ENCODE results near the gene C10orf90.

The C10orf90 gene

DNA sequence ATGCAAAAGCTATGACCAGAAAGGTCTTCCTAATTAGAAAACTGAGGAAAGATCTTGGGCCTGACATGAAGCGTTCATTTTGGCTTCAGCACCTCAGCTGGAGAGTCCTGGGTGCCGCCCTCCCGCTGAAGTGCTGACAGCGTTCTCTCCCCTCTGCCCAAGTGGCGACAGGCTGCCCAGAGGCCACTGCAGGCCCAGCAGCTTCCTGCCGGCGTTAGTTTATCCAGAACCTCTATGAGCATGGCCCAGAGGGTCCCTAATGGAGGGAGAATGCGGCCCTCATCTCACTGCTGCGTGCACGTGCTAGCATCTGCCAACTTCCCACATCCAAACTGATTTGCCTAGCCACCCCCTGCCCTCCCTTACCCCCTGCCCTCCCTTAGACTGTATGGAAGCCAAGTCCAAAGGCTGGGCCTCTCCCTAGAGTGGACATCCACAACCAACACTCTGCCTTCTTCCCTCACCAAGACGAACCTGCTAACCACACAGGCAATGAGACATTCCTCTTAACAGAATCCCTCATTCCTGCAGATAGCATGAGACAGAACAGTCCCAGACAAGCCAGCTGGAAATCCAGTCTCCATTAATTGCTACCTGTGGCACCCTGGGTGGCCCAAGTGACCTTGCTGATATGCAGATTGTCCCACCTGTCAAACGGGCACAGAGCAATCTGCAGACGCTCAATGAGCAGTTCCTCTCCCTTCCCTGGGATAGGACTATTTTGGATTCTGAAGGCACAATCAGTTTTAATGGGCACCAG lies 108.4 kb downstream of the C10orf90 start:
- Histone ChIP-seq H3K4me3 (replicated peaks; ENCODE audit: insufficient read depth, low read length) (no peak overlapping the region), H3K27me3 (ENCODE audit: insufficient read depth, poor library complexity, severe bottlenecking) (no peaks in the 10 kb centered on the region), H3K27ac (replicated peaks) (no peak overlapping the region)
- no peak for DNase-seq (ENCODE audit: low read depth in 1 of 2, low spot score in 1 of 2)
- TF ChIP-seq SPI1 (IDR thresholded peaks at IDR 0.05; ENCODE audit: borderline replicate concordance, low read depth), result no peak
- TF ChIP-seq, protein P1, sequence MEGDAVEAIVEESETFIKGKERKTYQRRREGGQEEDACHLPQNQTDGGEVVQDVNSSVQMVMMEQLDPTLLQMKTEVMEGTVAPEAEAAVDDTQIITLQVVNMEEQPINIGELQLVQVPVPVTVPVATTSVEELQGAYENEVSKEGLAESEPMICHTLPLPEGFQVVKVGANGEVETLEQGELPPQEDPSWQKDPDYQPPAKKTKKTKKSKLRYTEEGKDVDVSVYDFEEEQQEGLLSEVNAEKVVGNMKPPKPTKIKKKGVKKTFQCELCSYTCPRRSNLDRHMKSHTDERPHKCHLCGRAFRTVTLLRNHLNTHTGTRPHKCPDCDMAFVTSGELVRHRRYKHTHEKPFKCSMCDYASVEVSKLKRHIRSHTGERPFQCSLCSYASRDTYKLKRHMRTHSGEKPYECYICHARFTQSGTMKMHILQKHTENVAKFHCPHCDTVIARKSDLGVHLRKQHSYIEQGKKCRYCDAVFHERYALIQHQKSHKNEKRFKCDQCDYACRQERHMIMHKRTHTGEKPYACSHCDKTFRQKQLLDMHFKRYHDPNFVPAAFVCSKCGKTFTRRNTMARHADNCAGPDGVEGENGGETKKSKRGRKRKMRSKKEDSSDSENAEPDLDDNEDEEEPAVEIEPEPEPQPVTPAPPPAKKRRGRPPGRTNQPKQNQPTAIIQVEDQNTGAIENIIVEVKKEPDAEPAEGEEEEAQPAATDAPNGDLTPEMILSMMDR (IDR thresholded peaks at IDR 0.05; ENCODE audit: insufficient read depth, low read length), result no peak
- TF ChIP-seq, protein P2, sequence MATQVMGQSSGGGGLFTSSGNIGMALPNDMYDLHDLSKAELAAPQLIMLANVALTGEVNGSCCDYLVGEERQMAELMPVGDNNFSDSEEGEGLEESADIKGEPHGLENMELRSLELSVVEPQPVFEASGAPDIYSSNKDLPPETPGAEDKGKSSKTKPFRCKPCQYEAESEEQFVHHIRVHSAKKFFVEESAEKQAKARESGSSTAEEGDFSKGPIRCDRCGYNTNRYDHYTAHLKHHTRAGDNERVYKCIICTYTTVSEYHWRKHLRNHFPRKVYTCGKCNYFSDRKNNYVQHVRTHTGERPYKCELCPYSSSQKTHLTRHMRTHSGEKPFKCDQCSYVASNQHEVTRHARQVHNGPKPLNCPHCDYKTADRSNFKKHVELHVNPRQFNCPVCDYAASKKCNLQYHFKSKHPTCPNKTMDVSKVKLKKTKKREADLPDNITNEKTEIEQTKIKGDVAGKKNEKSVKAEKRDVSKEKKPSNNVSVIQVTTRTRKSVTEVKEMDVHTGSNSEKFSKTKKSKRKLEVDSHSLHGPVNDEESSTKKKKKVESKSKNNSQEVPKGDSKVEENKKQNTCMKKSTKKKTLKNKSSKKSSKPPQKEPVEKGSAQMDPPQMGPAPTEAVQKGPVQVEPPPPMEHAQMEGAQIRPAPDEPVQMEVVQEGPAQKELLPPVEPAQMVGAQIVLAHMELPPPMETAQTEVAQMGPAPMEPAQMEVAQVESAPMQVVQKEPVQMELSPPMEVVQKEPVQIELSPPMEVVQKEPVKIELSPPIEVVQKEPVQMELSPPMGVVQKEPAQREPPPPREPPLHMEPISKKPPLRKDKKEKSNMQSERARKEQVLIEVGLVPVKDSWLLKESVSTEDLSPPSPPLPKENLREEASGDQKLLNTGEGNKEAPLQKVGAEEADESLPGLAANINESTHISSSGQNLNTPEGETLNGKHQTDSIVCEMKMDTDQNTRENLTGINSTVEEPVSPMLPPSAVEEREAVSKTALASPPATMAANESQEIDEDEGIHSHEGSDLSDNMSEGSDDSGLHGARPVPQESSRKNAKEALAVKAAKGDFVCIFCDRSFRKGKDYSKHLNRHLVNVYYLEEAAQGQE (IDR thresholded peaks at IDR 0.05; ENCODE audit: insufficient replicate concordance, low read depth), result no peak
- no peak for TF ChIP-seq POLR2AphosphoS5 (IDR thresholded peaks at IDR 0.05; ENCODE audit: low read depth)
- TF ChIP-seq GABPA (IDR thresholded peaks at IDR 0.05; ENCODE audit: low read depth), result no peak

- no peaks in the 10 kb centered on the region for H3K27me3 ChIP-seq (ENCODE audit: insufficient read depth, poor library complexity, severe bottlenecking)
- H3K27ac ChIP-seq (replicated peaks), result no peak overlapping the region
- no peak for DNase-seq (ENCODE audit: low read depth in 1 of 2, low spot score in 1 of 2)
- H3K4me3 ChIP-seq (replicated peaks; ENCODE audit: insufficient read depth, low read length), result no peak overlapping the region
- no peak for TF ChIP-seq SPI1 (IDR thresholded peaks at IDR 0.05; ENCODE audit: borderline replicate concordance, low read depth)
- TF ChIP-seq GABPA (IDR thresholded peaks at IDR 0.05; ENCODE audit: low read depth), result no peak
- no peak for TF ChIP-seq POLR2AphosphoS5 (IDR thresholded peaks at IDR 0.05; ENCODE audit: low read depth)
- TF ChIP-seq, protein P1 (IDR thresholded peaks at IDR 0.05; ENCODE audit: insufficient read depth, low read length), result no peak
- TF ChIP-seq, protein P2 (IDR thresholded peaks at IDR 0.05; ENCODE audit: insufficient replicate concordance, low read depth), result no peak
Measured at GRCh38 chr10:126561294-126561920, 109.1 kb downstream of the C10orf90 start.

DNA sequence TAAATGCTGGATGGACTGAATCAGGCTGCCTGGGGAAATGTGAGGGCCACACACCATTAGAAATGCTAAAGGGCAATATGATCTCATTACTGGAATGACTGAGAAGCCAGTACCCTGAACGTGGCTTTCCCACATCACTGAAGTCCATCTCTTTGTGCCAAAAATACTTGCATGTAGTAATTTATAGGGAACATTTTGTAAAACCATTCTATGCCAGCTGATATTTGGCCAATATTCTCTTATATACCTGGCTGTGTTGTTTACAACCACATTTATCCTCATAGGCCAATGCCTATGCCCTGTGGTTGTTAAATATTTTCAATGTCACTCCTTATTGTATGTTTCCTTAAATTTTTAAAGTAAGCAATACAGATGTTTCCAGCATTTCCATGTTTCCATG lies 111.6 kb downstream of the C10orf90 start:
- H3K4me3 ChIP-seq (replicated peaks; ENCODE audit: insufficient read depth, low read length), result no peak overlapping the region
- no peak overlapping the region for H3K27ac ChIP-seq (replicated peaks)
- DNase-seq (ENCODE audit: low read depth in 1 of 2, low spot score in 1 of 2), result no peak
- TF ChIP-seq GABPA (IDR thresholded peaks at IDR 0.05; ENCODE audit: low read depth), result no peak
- no peak for TF ChIP-seq POLR2AphosphoS5 (IDR thresholded peaks at IDR 0.05; ENCODE audit: low read depth)
- TF ChIP-seq, protein P2 (IDR thresholded peaks at IDR 0.05; ENCODE audit: insufficient replicate concordance, low read depth), result no peak
- no peak for TF ChIP-seq SPI1 (IDR thresholded peaks at IDR 0.05; ENCODE audit: borderline replicate concordance, low read depth)
- TF ChIP-seq, protein P1 (IDR thresholded peaks at IDR 0.05; ENCODE audit: insufficient read depth, low read length), result no peak
- no peaks in the 10 kb centered on the region for H3K27me3 ChIP-seq (ENCODE audit: insufficient read depth, poor library complexity, severe bottlenecking)

Measured in HL-60 (cell line).